ENCODE results near the gene DHRSX. TPM values are rescaled to one million over a fixed set of nuclear protein-coding genes. Genes with fewer than 3 reads are reported as not detected.

The DHRSX gene
- total and polyA plus RNA-seq, 9 of the 15 experiments (the other 6 are each of a cell fraction or from before 2014, with no cell fraction given) = 0.59 to 11.0 (median 6.2) TPM

DNA sequence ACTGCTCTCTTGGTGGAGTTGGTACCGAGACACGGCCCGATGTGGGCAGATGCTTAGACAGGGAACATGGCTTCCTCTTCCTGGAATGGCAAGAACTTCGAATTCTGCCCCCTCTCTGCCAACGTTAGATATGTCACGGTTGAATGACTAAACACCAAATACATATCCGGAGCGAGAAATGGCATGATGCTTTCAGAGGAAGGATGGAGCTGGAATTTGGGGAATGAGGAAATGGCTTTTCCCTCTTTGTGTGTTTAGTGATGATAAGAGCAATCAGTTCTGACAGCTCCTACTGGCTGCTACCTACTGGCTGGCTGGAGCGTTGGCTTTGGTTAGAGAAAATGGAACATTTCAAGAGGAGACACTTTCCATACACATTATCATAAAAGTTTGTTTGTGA lies 140.0 kb downstream of the DHRSX start (continued):
- peak in 1 of 2 experiments; percentile 77; a peak in 2 of 4 replicates for TF ChIP-seq TRIM24 (IDR thresholded peaks at IDR 0.05)
- peak; percentile 97 for TF ChIP-seq CTBP1 (IDR thresholded peaks at IDR 0.05; ENCODE audit: borderline replicate concordance)
- TF ChIP-seq CTCF (IDR thresholded peaks at IDR 0.05 in 2 of 3, conservative IDR thresholded peaks at IDR 0.05 in 1 of 3; ENCODE audit: insufficient read depth in 2 of 3, low read depth in 1 of 3, low read length in 3 of 3) = peak in 2 of 3 experiments; percentile 20 to 22; a peak in 2 of 6 replicates
- TF ChIP-seq TEAD1 (CRISPR knock-in tag; IDR thresholded peaks at IDR 0.05) = peak; percentile 95 to 98
- peak; percentile 46; the same call in 1 of the 2 replicates for TF ChIP-seq MTA2 (IDR thresholded peaks at IDR 0.05; ENCODE audit: low read depth)
- TF ChIP-seq YBX1 (IDR thresholded peaks at IDR 0.05) = no peak
- peak; percentile 89 for TF ChIP-seq TCF3 (CRISPR knock-in tag; IDR thresholded peaks at IDR 0.05)
- peak in 1 of 2 experiments; percentile 79; a peak in 2 of 4 replicates for TF ChIP-seq RCOR1 (IDR thresholded peaks at IDR 0.05; ENCODE audit: borderline replicate concordance in 1 of 2, low read depth in 2 of 2, low read length in 2 of 2)
- TF ChIP-seq BRD9 (IDR thresholded peaks at IDR 0.05; ENCODE audit: low read depth, partially characterized antibody) = no peak
- TF ChIP-seq NFE2L1 (tag; IDR thresholded peaks at IDR 0.05; ENCODE audit: borderline replicate concordance, low read depth) = no peak
- TF ChIP-seq, protein P1, sequence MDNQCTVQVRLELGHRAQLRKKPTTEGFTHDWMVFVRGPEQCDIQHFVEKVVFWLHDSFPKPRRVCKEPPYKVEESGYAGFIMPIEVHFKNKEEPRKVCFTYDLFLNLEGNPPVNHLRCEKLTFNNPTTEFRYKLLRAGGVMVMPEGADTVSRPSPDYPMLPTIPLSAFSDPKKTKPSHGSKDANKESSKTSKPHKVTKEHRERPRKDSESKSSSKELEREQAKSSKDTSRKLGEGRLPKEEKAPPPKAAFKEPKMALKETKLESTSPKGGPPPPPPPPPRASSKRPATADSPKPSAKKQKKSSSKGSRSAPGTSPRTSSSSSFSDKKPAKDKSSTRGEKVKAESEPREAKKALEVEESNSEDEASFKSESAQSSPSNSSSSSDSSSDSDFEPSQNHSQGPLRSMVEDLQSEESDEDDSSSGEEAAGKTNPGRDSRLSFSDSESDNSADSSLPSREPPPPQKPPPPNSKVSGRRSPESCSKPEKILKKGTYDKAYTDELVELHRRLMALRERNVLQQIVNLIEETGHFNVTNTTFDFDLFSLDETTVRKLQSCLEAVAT (IDR thresholded peaks at IDR 0.05) = peak in 1 of 2 experiments; percentile 84; a peak in 2 of 4 replicates
- TF ChIP-seq SRSF3 (IDR thresholded peaks at IDR 0.05; ENCODE audit: insufficient read depth, low read length) = no peak
- TF ChIP-seq TEAD4 (IDR thresholded peaks at IDR 0.05; ENCODE audit: low read length) = peak; percentile 93
- TF ChIP-seq TEAD4 (CRISPR knock-in tag; IDR thresholded peaks at IDR 0.05; ENCODE audit: borderline replicate concordance) = no peak
- TF ChIP-seq DPF2 (IDR thresholded peaks at IDR 0.05) = peak; percentile 45; the same call in 1 of the 2 replicates
- no peak for TF ChIP-seq MCM7 (IDR thresholded peaks at IDR 0.05)
- TF ChIP-seq, protein P2, sequence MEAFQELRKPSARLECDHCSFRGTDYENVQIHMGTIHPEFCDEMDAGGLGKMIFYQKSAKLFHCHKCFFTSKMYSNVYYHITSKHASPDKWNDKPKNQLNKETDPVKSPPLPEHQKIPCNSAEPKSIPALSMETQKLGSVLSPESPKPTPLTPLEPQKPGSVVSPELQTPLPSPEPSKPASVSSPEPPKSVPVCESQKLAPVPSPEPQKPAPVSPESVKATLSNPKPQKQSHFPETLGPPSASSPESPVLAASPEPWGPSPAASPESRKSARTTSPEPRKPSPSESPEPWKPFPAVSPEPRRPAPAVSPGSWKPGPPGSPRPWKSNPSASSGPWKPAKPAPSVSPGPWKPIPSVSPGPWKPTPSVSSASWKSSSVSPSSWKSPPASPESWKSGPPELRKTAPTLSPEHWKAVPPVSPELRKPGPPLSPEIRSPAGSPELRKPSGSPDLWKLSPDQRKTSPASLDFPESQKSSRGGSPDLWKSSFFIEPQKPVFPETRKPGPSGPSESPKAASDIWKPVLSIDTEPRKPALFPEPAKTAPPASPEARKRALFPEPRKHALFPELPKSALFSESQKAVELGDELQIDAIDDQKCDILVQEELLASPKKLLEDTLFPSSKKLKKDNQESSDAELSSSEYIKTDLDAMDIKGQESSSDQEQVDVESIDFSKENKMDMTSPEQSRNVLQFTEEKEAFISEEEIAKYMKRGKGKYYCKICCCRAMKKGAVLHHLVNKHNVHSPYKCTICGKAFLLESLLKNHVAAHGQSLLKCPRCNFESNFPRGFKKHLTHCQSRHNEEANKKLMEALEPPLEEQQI (IDR thresholded peaks at IDR 0.05) = 0 out of 2 replicates have a peak, but pooled peaks have one; percentile 43
- TF ChIP-seq RAD21 (CRISPR knock-in tag; conservative IDR thresholded peaks at IDR 0.05 in 1 of 2, IDR thresholded peaks at IDR 0.05 in 1 of 2) = peak in 1 of 2 experiments; percentile 13; a peak in 1 of 4 replicates
- peak; percentile 44 for TF ChIP-seq STAT5A (IDR thresholded peaks at IDR 0.05; ENCODE audit: borderline replicate concordance, low read length)
- TF ChIP-seq HDAC1 (IDR thresholded peaks at IDR 0.05) = peak in 1 of 2 experiments; percentile 49; a peak in 1 of 4 replicates
- TF ChIP-seq ETV5 (CRISPR knock-in tag; IDR thresholded peaks at IDR 0.05; ENCODE audit: low read depth) = peak; percentile 65; the same call in 1 of the 2 replicates
- TF ChIP-seq CBFA2T2 (conservative IDR thresholded peaks at IDR 0.05) = peak; percentile 74
- TF ChIP-seq CBFA2T3 (IDR thresholded peaks at IDR 0.05) = peak; percentile 87
- TF ChIP-seq PKNOX1 (IDR thresholded peaks at IDR 0.05) = peak; percentile 37; the same call in 1 of the 2 replicates
